Glutamatergic neuron (in vitro differentiated cells): ENCODE measurements around the gene VSX2. TPM values are rescaled to one million over a fixed set of nuclear protein-coding genes. Genes with fewer than 3 reads are reported as not detected.

Experiments used
- DNase-seq: peaks from one replicate; pipeline ENCODE4 v3.0.0; 2022
- H3K27ac Mint-ChIP-seq: one replicate; pipeline ENCODE4 v1.8.0; 2020; ENCODE audit warnings: mild to moderate bottlenecking, mixed read lengths, inconsistent platforms; ENCODE audit not compliant: unreplicated experiment
- H3K27me3 Mint-ChIP-seq: one replicate; pipeline ENCODE4 v1.8.0; 2020; ENCODE audit warnings: mild to moderate bottlenecking, moderate library complexity, mixed read lengths, inconsistent platforms; ENCODE audit not compliant: unreplicated experiment
- H3K36me3 Mint-ChIP-seq: one replicate; pipeline ENCODE4 v1.8.0; 2020; ENCODE audit warnings: mild to moderate bottlenecking, mixed read lengths, inconsistent platforms; ENCODE audit not compliant: unreplicated experiment
- H3K4me1 Mint-ChIP-seq: one replicate; pipeline ENCODE4 v1.8.0; 2020; ENCODE audit warnings: mild to moderate bottlenecking, low read depth, mixed read lengths, inconsistent platforms; ENCODE audit not compliant: unreplicated experiment
- H3K4me3 Mint-ChIP-seq: one replicate; pipeline ENCODE4 v1.8.0; 2020; ENCODE audit warnings: mild to moderate bottlenecking, mixed read lengths, inconsistent platforms; ENCODE audit not compliant: unreplicated experiment
- H3K9me3 Mint-ChIP-seq: one replicate; pipeline ENCODE4 v1.8.0; 2020; ENCODE audit warnings: mild to moderate bottlenecking, moderate library complexity, mixed read lengths, inconsistent platforms; ENCODE audit not compliant: unreplicated experiment
- CTCF ChIP-seq: fragments of 200-600 bp; sonication (generic); IDR thresholded peaks from one replicate; pipeline ENCODE4 v1.5.0; 2021; ENCODE audit not compliant: partially characterized antibody, unreplicated experiment
- total RNA-seq: library from RNA; stranded (reverse); fragmentation: NEBNext Ultra II Directional; extraction: Animal tissue kit (Norgen Biotek cat#: 25700); gene quantifications from one replicate; pipeline ENCODE4 v1.2.1, GENCODE V29; 2021; ENCODE audit not compliant: unreplicated experiment

The VSX2 gene
- total RNA-seq, 1 donor from 2014 or later = not detected

GRCh38 chr14:74248017-74248416, 8.8 kb downstream of the VSX2 start:
- no peak for DNase-seq
- peaks cover 8% of the 10 kb centered on the region for H3K9me3 Mint-ChIP-seq

GRCh38 chr14:74249433-74250375, 10.5 kb downstream of the VSX2 start:
- Mint-ChIP-seq H3K27me3 (peaks cover 17% of the 10 kb centered on the region), H3K4me3 (no peak overlapping the region), H3K9me3 (no peaks in the 10 kb centered on the region), H3K4me1 (no peaks in the 10 kb centered on the region), H3K27ac (no peak overlapping the region), H3K36me3 (peaks cover 4% of the 10 kb centered on the region)
- TF ChIP-seq CTCF = no peak
- no peak for DNase-seq

More at GRCh38 chr14:74248017-74248416, 8.8 kb downstream of the VSX2 start:
- peaks cover 31% of the 10 kb centered on the region for H3K27me3 Mint-ChIP-seq
- peaks cover 4% of the 10 kb centered on the region for H3K36me3 Mint-ChIP-seq
- TF ChIP-seq CTCF = no peak
- no peak overlapping the region for H3K27ac Mint-ChIP-seq
- no peaks in the 10 kb centered on the region for H3K4me1 Mint-ChIP-seq
- no peak overlapping the region for H3K4me3 Mint-ChIP-seq

GRCh38 chr14:74255281-74255680, 16.0 kb downstream of the VSX2 start:
- Mint-ChIP-seq H3K27ac (no peak overlapping the region), H3K36me3 (no peaks in the 10 kb centered on the region), H3K27me3 (peaks cover 21% of the 10 kb centered on the region), H3K4me3 (no peak overlapping the region), H3K4me1 (no peaks in the 10 kb centered on the region), H3K9me3 (peaks cover 3% of the 10 kb centered on the region)
- no peak for DNase-seq
- no peak for TF ChIP-seq CTCF

GRCh38 chr14:74257078-74257940, 18.1 kb downstream of the VSX2 start:
- H3K9me3 Mint-ChIP-seq = peaks cover 3% of the 10 kb centered on the region
- H3K36me3 Mint-ChIP-seq = no peaks in the 10 kb centered on the region
- H3K27ac Mint-ChIP-seq = peak overlapping the region; percentile 59
- peak overlapping the region; percentile 81 for H3K4me3 Mint-ChIP-seq
- H3K4me1 Mint-ChIP-seq = peaks cover 3% of the 10 kb centered on the region
- DNase-seq = peak; percentile 77
- TF ChIP-seq CTCF = peak; percentile 99
- peaks cover 18% of the 10 kb centered on the region for H3K27me3 Mint-ChIP-seq
